Prostate gland (tissue), 2 donors: Measurements from ENCODE around the gene SND1. TPM values are rescaled to one million over a fixed set of nuclear protein-coding genes. Genes with fewer than 3 reads are reported as not detected.

Experiments
- DNase-seq: peaks from one replicate; pipeline ENCODE4 v3.0.0-alpha.2; 2019; ENCODE audit warnings: low spot score
- H3K27ac ChIP-seq, 2 donors: fragments of 200-600 bp; sonication (generic); 2 replicates each; pipeline ENCODE4 v1.5.1; 2017 to 2019
- H3K27me3 ChIP-seq: fragments of 200-600 bp; sonication (generic); replicated peaks from 2 replicates; pipeline ENCODE4 v1.5.1; 2019; ENCODE audit not compliant: insufficient read depth
- H3K36me3 ChIP-seq, 2 donors: fragments of 200-600 bp; sonication (generic); 1 replicate in 1 of 2; 2 replicates in 1 of 2; pipeline versions ENCODE4 v1.5.1 to v1.8.1; 2017 to 2019
- H3K4me1 ChIP-seq: fragments of 200-600 bp; sonication (generic); replicated peaks from 2 replicates; pipeline ENCODE4 v1.5.1; 2019
- H3K4me3 ChIP-seq, 2 donors: fragments of 200-600 bp; sonication (generic); 2 replicates each; pipeline ENCODE4 v1.5.1; 2017 to 2019
- H3K9me3 ChIP-seq: fragments of 200-600 bp; sonication (generic); 2 replicates; pipeline ENCODE4 v1.5.1; 2017
- CTCF ChIP-seq, 4 experiments: fragments of 200-600 bp in 2 of 4; fragments of 450-650 bp in 2 of 4; sonication (generic) in 2 of 4; IDR thresholded peaks; 1 replicate in 3 of 4; 2 replicates in 1 of 4; pipeline ENCODE4 v1.5.1; 2016 to 2019; ENCODE audit warnings: antibody characterized with exemption in 4 of 4, mild to moderate bottlenecking in 2 of 4, moderate library complexity in 2 of 4
- POLR2A ChIP-seq: fragments of 450-650 bp; IDR thresholded peaks from one replicate; pipeline ENCODE4 v1.6.1; 2016; ENCODE audit warnings: antibody characterized with exemption, mild to moderate bottlenecking
- POLR2AphosphoS5 ChIP-seq: sonication (generic); formaldehyde crosslinking; IDR thresholded peaks from one replicate; pipeline ENCODE4 v1.6.1; 2017; ENCODE audit warnings: antibody characterized with exemption
- WGBS: methylation state at CpG from one replicate; pipeline ENCODE4 v1.1.5; 2018; 5-methylcytosine and 5-hydroxymethylcytosine counted together
- intact Hi-C: fragments of 100-400 bp; cut with DNase I; formaldehyde crosslinking; loops from one replicate; pipeline ENCODE4 v1.14.2; 2022
- total RNA-seq, 2 donors: library from RNA; depleted of rRNA; stranded (reverse); fragments of >200 nt; gene quantifications; one replicate each; pipeline ENCODE4 v1.1.0, GENCODE V29; 2016

Gene SND1
- total RNA-seq, 2 donors from 2014 or later = 175 to 190 TPM

DNA sequence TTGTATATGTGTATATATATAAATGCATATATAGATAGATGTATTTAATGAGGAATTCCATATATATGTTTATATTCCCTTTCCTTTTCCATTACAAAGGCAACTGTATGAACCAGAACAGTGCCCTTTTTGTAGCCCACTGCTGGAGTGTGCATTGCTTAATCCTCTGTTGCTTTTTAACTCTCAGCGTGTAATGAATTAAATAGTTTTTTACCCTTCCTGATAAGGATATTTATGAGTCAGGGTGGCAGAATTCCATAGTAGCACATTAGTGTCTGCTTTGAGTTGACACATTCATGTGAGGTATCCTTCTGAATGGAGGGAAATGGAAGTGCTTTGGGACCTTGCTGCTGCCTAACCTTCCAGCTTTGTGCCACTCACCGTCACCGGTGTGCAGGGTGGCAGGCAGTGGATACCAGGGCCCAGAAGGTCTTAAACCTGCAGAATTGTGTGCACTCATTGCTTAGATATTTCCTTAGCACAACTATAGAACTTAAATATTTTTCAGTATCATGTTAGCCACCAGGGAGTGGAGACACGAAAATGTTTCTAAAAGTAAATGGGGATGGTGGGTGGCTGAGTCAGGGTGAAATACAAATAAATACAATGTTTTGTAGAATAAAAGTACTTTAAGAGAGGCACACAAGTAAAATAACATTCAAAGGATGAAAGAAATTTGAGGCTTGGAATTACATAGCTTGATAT, 117.9 kb downstream of the SND1 start:
- TF ChIP-seq POLR2A (no peak), POLR2AphosphoS5 (no peak), CTCF (IDR thresholded peaks at IDR 0.05) (no peak)
- no peak overlapping the region for H3K4me3 ChIP-seq
- H3K27ac ChIP-seq = no peak overlapping the region
- DNase-seq = no peak
- H3K4me1 ChIP-seq = no peaks in the 10 kb centered on the region
- no peaks in the 10 kb centered on the region for H3K9me3 ChIP-seq
- H3K36me3 ChIP-seq = no peaks in the 10 kb centered on the region
- H3K27me3 ChIP-seq = no peaks in the 10 kb centered on the region
- WGBS = 78% methylated on average over 4 of the region's 4 CpGs
- intact Hi-C loops = no loop called here

- Histone ChIP-seq H3K27ac (no peak overlapping the region), H3K27me3 (no peaks in the 10 kb centered on the region), H3K9me3 (no peaks in the 10 kb centered on the region), H3K36me3 (no peaks in the 10 kb centered on the region), H3K4me1 (no peaks in the 10 kb centered on the region), H3K4me3 (no peak overlapping the region)
- intact Hi-C loops = no loop called here
- WGBS = 71% methylated on average over 4 of the region's 4 CpGs
- no peak for DNase-seq
- TF ChIP-seq CTCF (IDR thresholded peaks at IDR 0.05) = no peak
- no peak for TF ChIP-seq POLR2AphosphoS5
- no peak for TF ChIP-seq POLR2A
Measured at GRCh38 chr7:127770885-127771284, 118.9 kb downstream of the SND1 start.

- H3K27me3 ChIP-seq = no peaks in the 10 kb centered on the region
- H3K4me1 ChIP-seq = no peaks in the 10 kb centered on the region
- WGBS = 92% methylated on average over 5 of the region's 5 CpGs
- no peaks in the 10 kb centered on the region for H3K9me3 ChIP-seq
- H3K27ac ChIP-seq = no peak overlapping the region
- intact Hi-C loops = no loop called here
- TF ChIP-seq POLR2AphosphoS5 (no peak), CTCF (IDR thresholded peaks at IDR 0.05) (no peak), POLR2A (no peak)
- H3K4me3 ChIP-seq = no peak overlapping the region
- DNase-seq = no peak
- no peaks in the 10 kb centered on the region for H3K36me3 ChIP-seq
Measured at GRCh38 chr7:127771707-127772106, 119.7 kb downstream of the SND1 start.

GRCh38 chr7:127776776-127777386, 124.9 kb downstream of the SND1 start:
- H3K27ac ChIP-seq = no peak overlapping the region
- no peaks in the 10 kb centered on the region for H3K9me3 ChIP-seq
- no peaks in the 10 kb centered on the region for H3K4me1 ChIP-seq
- no peak for DNase-seq
- WGBS = 74% methylated on average over 1 of the region's 1 CpG
- H3K4me3 ChIP-seq = no peak overlapping the region
- H3K36me3 ChIP-seq = no peaks in the 10 kb centered on the region
- TF ChIP-seq POLR2AphosphoS5 (no peak), POLR2A (no peak), CTCF (IDR thresholded peaks at IDR 0.05) (no peak)
- intact Hi-C loops = no loop called here
- H3K27me3 ChIP-seq = no peaks in the 10 kb centered on the region

DNA sequence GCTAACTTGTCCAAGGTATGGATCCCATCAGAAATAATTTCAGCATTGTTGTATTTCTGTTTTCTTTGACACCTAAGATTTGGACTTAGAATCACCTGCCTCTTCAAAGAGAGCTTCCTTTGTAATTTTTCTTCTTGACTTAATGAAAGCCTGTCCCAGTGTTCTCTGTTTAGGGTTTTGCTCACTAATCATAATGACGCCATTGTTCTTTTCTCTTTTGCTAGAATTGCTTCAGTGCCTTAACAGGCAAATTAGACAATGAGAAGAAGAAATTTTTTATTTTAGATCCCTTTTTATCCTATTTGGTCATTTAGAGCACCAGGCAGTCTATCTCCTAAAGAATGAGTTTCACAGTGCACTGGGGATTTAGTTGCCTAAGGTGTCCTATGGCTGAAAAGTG, 128.5 kb downstream of the SND1 start:
- Histone ChIP-seq H3K4me1 (no peaks in the 10 kb centered on the region), H3K27ac (no peak overlapping the region), H3K9me3 (no peaks in the 10 kb centered on the region), H3K4me3 (no peak overlapping the region), H3K27me3 (no peaks in the 10 kb centered on the region), H3K36me3 (no peaks in the 10 kb centered on the region)
- WGBS = 80% methylated on average over 1 of the region's 1 CpG
- intact Hi-C loops = no loop called here
- no peak for DNase-seq
- TF ChIP-seq POLR2A = no peak
- no peak for TF ChIP-seq POLR2AphosphoS5
- TF ChIP-seq CTCF (IDR thresholded peaks at IDR 0.05) = no peak
